NCI-H187 treated with DMSO at 0.1 percent for 48 hours (cell line): Measurements from ENCODE around the gene CREBRF.
"Not testable (repeated sequence)": the region's sequence is repeated elsewhere in the genome, so short reads cannot be mapped to it uniquely, and the experiment has no call there.

Experiments
- DNase-seq: peaks from one replicate; lab custom pipeline; 2025; lab: John Stamatoyannopoulos, UW

The CREBRF gene

GRCh38 chr5:173090639-173091038, 34.5 kb downstream of the CREBRF start:
- no peak for DNase-seq

- DNase-seq: no peak
These were observed 35.8 kb downstream of the CREBRF start for GRCh38 chr5:173091981-173092380.

- DNase-seq: no peak
These were observed 37.5 kb downstream of the CREBRF start for GRCh38 chr5:173093606-173094005.

GRCh38 chr5:173094012-173094661, 38.0 kb downstream of the CREBRF start:
- no peak for DNase-seq

- DNase-seq: no peak
These were observed 42.6 kb downstream of the CREBRF start for GRCh38 chr5:173098787-173099186.

GRCh38 chr5:173099461-173099860, 43.3 kb downstream of the CREBRF start:
- no peak for DNase-seq

GRCh38 chr5:173101245-173101644, 45.1 kb downstream of the CREBRF start:
- no peak for DNase-seq

- no peak for DNase-seq
These were observed 47.3 kb downstream of the CREBRF start for GRCh38 chr5:173103411-173103810.

GRCh38 chr5:173108914-173109313, 52.8 kb downstream of the CREBRF start:
- no peak for DNase-seq

GRCh38 chr5:173114536-173114935, 58.4 kb downstream of the CREBRF start:
- DNase-seq: no peak

GRCh38 chr5:173119719-173120118, 63.6 kb downstream of the CREBRF start:
- no peak for DNase-seq

GRCh38 chr5:173123416-173123815, 67.3 kb downstream of the CREBRF start:
- DNase-seq: no peak

- DNase-seq: not testable (repeated sequence)
These were observed 76.0 kb downstream of the CREBRF start for GRCh38 chr5:173132166-173132565.

- DNase-seq: no peak
These were observed 82.6 kb downstream of the CREBRF start for GRCh38 chr5:173138707-173139106.

- no peak for DNase-seq
These were observed 83.5 kb downstream of the CREBRF start for GRCh38 chr5:173139631-173140030.

- DNase-seq: no peak
These were observed 84.6 kb downstream of the CREBRF start for GRCh38 chr5:173140769-173141168.

- no peak for DNase-seq
These were observed 87.4 kb downstream of the CREBRF start for GRCh38 chr5:173143567-173143966.

GRCh38 chr5:173144200-173145176, 88.3 kb downstream of the CREBRF start, which contains the start of gene BNIP1:
Gene BNIP1, plus strand, starts transcription at chr5:173144531. Its CDS starts 15 bp downstream, at chr5:173144546.
- DNase-seq: peak; percentile 77

GRCh38 chr5:173148354-173148753, 92.2 kb downstream of the CREBRF start:
- no peak for DNase-seq

- no peak for DNase-seq
These were observed 96.4 kb downstream of the CREBRF start for GRCh38 chr5:173152547-173152946.

- DNase-seq: no peak
These were observed 97.7 kb downstream of the CREBRF start for GRCh38 chr5:173153842-173154241.

- DNase-seq: not testable (repeated sequence)
These were observed 98.5 kb downstream of the CREBRF start for GRCh38 chr5:173154619-173155018.

- DNase-seq: no peak
These were observed 99.8 kb downstream of the CREBRF start for GRCh38 chr5:173155912-173156311.
